GM08714 (cell line): ENCODE measurements around the gene KCNIP4.

Source experiments
- H3K4me3 ChIP-seq: fragments of 200-500 bp; sonication (Bioruptor generic); 2 replicates; pipeline ENCODE4 v1.5.1; 2014; ENCODE audit warnings: mild to moderate bottlenecking, low read length, inconsistent platforms
- ZNF274 ChIP-seq: IDR thresholded peaks from 2 replicates; pipeline ENCODE4 v1.6.1; 2012; ENCODE audit warnings: mild to moderate bottlenecking, low read depth, low read length

The KCNIP4 gene

DNA sequence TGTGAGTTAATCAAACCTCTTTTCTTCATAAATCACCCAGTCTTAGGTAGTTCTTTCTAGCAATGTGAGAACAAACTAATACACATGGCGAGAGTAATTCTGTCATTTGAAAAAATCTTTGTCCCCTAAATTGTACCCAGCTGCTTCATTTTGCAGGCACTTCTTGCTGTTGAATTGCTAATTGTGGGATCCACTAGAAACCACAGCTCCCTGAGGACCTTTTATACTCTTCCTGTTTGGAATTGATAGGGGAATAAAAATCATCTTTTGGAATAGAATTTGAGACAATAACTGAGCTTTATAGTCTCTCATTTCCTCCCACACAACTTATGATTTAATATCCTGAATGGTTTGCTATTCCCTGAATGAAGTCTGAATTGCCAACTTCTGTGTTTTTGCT is 1078.1 kb downstream of the KCNIP4 start:
- H3K4me3 ChIP-seq = no peak overlapping the region
- TF ChIP-seq ZNF274 = no peak

DNA sequence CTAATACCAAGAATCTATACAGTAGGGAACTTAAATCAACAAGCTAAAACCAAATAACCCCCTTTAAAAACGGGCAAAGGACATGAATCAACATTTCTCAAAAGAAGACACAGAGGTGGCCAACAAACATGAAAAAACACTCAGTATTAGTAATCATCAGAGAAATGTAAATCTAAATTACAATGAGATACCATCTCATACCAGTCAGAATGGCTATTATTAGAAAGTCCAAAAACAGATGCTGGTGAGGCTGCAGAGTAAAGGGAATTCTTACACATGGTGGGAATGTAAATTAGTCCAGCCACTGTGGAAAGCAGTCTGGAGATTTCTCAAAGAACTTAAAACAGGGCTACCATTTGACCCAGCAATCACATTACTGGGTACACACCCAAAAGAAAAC is 1080.5 kb downstream of the KCNIP4 start:
- H3K4me3 ChIP-seq = no peak overlapping the region
- TF ChIP-seq ZNF274 = no peak

DNA sequence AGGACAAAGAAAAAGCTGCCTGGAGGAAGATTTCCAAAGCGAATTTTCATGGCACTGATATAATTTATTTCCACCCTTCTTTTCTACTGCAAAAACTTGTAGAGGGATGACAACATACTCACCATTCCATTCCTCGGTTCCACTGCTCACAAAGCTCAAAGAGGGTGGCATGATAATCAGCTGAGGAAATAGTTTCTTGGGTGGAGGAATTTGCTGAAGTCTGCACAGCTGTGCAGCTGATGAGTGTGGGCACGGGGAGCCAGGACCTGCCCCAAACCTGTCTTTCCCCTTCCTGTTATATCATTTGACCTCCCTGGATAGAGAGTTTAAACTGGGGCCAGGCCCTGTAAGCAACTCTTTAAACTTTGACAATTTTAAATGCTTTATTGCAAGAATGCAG is 1087.7 kb downstream of the KCNIP4 start:
- no peak overlapping the region for H3K4me3 ChIP-seq
- no peak for TF ChIP-seq ZNF274

DNA sequence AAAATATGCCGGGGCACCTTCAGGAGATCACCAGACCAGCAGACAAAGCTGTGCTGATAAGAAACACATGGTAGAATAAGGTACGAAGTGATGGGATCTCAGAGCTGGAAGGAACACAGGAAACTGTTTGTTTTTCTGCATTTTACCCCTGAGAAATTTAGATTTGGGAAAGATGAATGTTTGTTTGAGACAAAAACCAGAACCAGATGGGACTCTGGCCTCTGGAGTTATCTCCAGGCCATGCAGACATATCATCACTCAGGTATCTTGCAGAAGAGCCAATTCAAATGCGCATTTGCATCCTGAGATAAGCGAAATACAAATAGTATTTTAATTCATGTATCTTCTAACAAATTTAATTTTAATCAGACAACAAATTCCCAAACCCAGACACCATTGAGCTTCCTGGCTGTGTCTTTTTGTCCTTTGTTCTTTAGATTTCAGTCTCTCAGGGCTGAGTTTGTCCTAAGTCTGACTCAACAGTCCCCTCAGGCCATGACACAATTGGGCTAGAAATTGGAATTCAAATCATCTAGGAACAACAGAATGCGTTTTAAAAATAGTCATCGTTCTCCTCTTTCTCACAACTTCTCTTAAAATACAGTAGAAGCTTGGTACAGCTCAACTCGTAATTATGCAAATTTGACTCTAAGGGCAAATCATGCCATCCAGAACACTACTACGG is 1089.3 kb downstream of the KCNIP4 start:
- no peak overlapping the region for H3K4me3 ChIP-seq
- no peak for TF ChIP-seq ZNF274

DNA sequence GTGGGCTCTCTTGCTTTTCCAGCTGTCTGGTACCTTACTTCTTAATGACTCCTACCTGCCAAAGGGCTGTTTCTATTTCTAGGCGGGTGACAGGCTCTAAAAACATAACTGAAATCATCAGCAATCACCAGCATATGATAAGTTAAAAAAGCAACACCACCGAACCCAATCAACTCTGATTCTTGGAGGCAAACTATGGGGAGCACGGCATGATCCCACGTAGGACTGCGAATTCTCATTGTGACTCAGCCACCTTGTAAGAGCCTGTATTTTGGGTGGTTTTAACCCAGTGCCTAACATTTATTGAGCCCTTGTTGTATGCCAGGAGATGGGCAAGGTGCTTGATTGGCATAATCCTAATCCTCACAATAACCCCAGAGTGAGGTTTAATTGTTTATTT is 1091.5 kb downstream of the KCNIP4 start:
- no peak for TF ChIP-seq ZNF274
- H3K4me3 ChIP-seq = no peak overlapping the region

DNA sequence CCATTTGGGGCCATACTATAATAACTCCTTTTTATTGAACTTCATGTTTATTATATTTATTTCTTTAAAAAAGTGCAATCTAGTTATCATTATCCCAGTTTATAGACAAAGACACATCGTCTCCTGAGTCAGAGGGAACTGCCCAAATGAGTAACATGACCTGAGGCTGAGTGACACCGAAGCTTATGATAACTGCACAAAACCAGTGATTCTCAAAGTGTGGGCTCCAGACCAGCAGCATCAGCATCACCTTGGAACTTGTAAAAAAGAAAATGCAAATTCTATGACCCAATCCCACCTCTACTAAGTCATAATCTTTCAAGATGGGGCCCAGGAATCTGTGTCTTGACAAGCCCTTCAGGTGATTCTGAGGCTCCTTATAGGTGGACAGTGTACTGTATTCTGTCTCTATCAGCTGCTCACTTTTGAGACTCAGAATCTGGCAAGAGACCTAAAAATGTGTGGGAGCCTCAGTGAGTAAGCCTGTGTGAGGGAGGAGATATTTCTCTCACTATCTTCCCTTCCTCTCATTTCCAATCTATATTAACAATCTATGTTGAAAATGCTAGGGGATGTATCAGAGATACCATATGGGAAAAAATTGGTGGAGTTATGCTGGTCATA is 1101.3 kb downstream of the KCNIP4 start:
- no peak overlapping the region for H3K4me3 ChIP-seq
- no peak for TF ChIP-seq ZNF274

DNA sequence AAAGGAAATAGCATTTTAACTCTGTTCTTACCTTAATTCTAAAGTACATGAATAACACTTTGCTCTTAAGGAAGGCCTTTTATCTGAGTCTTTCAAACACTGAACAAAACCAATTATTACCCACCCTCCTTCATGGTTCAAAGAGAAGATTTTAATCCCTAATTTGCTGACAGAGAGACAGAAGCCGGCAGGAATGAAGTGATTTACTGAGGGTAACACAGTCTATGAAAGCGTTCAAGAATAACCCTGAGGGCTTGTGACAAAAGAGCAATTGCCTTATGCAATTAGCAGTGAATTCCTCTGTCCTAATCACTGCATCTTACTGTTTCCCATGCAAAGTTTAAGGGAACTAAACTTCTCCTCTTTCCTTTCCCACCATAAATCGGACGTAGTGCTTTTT is 1104.3 kb downstream of the KCNIP4 start:
- no peak for TF ChIP-seq ZNF274
- no peak overlapping the region for H3K4me3 ChIP-seq

DNA sequence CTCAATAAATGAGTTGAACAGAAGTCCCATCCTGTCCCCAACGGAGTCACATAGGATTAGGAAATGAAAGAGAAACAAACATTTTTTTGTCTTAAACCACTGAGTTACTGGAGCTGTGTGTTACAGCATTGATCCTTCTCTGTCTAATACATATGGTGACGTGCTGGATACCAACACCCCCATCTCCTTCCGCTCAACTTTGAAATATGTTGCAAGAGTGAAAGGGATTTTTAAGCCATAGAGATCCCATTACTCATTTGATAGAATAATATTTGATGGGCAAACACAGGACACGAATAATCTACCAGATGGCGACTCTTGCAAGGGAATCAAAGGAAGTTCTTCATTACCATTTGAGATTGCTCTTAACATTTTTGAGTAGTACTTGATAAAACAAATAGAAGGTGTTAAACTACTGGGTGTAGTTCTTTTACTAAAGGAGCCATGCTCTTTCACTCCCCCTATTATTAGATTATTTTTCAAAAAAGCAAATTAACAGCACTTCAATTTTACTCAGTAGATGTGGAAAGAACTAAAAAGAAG is 1107.9 kb downstream of the KCNIP4 start:
- no peak for TF ChIP-seq ZNF274
- no peak overlapping the region for H3K4me3 ChIP-seq

DNA sequence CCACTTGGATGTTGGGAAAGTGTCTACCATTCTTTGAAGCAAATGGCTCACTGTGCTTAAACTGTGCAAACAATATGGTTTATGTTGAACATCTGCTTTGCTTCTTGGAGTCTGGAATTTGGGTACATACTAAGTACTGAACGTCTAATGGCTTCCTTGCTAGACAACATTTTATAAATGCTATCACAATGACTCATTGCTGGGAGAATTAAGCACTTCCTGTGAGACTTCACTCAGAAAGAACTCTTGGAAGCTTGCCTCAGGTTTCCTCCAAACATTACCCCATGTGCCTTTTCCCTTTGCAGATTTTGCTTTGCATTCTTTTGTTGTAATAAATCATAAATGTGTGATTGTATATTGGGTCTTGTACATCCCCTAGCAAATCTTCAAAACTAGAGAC is 1108.6 kb downstream of the KCNIP4 start:
- TF ChIP-seq ZNF274 = no peak
- no peak overlapping the region for H3K4me3 ChIP-seq

DNA sequence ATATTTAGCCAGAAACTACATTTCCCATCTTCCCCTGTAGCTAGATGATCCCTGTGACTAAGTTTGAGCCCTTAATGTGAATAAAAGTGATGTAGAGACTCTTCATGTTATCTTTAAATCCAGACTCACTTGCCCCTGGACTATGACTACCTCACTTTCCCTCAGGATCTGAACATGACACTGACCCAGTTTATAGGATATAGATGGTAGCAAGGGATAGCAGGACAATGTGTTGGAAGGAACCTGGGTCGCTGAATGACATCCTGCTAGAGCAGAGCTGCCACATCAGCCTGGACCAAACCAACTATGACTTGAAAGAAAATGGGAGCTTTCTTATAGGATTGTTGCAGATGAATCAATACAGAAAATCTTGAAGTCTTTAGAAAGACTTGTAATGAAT is 1110.1 kb downstream of the KCNIP4 start:
- no peak overlapping the region for H3K4me3 ChIP-seq
- TF ChIP-seq ZNF274 = no peak

DNA sequence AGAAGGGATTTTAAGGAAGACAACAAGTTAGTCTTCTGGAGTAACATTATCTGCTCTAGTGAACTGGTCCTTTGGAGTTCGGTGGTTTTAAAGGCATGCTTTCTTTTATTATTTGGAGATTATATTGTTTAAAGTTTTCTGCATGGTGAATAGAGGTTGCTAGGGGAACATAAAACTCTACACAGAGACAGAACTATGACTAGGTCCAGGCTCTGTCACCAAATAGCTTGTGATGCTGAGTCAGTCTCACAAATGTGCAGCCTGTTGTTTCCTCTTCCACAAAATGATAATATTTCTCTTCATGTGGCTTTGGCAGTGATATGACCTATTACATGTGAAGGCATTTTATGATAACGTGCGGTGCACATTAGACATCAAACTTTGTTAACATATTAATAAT is 1115.7 kb downstream of the KCNIP4 start:
- H3K4me3 ChIP-seq = no peak overlapping the region
- no peak for TF ChIP-seq ZNF274

DNA sequence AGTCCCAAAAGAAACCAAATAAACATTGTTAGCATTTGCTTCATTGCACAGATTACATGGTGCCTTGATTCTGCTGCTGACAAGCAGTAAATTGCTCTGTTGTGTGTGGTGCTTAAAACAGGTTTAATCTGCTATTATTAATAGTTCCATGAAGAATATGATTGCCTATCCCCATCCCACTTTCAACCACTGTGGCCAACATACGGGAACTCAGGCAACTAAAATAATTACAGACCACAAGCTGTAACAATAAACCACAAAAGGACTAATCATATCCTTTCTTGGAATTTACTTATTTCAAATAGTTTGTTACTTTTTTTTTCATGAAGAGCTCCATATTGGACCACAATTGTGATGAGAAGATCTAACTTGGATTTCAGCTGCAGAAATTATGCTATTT is 1116.8 kb downstream of the KCNIP4 start:
- TF ChIP-seq ZNF274 = no peak
- no peak overlapping the region for H3K4me3 ChIP-seq

DNA sequence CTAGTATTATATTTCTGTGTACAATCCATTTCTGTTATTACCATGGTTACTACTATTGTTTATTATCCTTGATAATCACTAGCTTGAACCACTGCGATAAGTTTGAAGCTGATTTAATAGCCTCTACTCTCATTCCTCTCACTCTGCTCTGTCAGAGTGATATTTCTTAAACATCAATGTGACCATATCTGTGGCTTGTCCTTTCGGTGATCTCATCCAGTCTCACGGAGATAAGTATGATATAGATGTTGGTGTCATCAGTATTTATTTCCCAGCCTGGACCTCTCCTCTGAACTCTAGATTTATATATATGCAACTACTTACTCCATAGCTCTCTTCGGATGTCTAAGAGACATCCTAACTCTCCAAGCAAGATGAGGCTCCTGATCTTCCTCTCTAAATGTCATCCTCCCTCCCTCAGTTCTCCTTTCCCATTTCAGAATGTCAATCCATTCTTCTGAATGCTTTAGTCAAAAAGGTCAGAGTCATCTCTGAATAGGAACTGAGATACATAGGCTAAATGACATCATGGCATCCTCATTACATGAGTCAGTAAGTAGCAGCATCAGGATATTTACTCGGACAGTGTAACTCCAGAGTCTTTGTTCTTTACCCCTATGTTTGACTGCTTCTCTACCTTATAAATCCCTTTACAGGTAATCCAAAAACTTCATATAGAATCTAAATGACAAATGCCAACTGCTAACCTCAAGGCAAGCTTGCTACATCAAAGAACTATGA is 1118.8 kb downstream of the KCNIP4 start:
- no peak overlapping the region for H3K4me3 ChIP-seq
- TF ChIP-seq ZNF274 = no peak

DNA sequence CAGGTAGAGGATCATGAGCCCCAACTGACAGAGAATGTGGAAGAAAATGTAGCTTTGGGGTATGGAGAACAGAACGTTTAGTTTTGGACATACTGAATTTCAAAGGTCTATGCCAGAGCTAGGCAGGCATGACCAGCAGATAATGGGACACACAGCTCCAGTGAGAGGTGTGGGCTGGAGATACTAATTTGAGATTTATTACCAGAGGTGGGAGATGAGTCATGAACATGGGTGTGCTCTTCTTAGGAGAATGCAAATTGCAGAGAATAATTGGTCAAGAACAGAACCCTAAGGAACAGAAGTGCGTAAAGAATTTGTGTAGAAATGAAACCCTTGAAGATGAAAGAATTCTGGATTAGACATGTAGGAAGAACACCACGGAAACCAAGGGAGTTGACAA is 1123.1 kb downstream of the KCNIP4 start:
- no peak for TF ChIP-seq ZNF274

DNA sequence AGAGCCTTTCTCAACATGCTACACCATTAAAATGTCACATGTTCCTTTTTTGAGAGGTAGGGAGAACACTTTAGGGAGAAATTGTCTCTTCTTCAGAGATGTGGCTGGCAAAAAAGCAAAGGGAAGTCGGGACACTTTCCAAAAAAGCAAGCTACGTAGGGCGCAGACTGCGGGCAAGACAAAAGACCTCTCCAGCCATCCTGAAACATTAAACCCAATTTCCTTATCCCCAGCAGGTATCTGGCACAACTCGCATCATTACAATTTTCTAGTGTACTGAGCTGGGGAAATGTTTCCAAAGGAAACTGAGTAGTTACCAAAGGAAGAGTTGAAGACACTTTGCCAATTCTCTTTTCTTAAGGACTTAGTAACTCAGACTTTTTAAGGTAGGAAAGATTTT is 1132.3 kb downstream of the KCNIP4 start:
- no peak overlapping the region for H3K4me3 ChIP-seq
- TF ChIP-seq ZNF274 = no peak

More for the DNA sequence above, 1123.1 kb downstream of the KCNIP4 start:
- no peak overlapping the region for H3K4me3 ChIP-seq
